Effector memory CD4-positive, alpha-beta T cell (primary cell): Measurements from ENCODE around the gene BTC.
"Not testable (repeated sequence)": the region's sequence is repeated elsewhere in the genome, so short reads cannot be mapped to it uniquely, and the experiment has no call there.

Source experiments
- DNase-seq, 3 donors: peaks; one replicate each; pipeline ENCODE4 v3.0.0-alpha.2; 2020
- H3K27ac ChIP-seq: 2 replicates; pipeline ENCODE4 v1.7.0; 2013; ENCODE audit warnings: mild to moderate bottlenecking, low read length, moderate library complexity; ENCODE audit not compliant: insufficient read depth, poor library complexity, severe bottlenecking
- H3K27me3 ChIP-seq: replicated peaks from 2 replicates; pipeline ENCODE4 v1.7.0; 2013; ENCODE audit warnings: mild to moderate bottlenecking, low read length; ENCODE audit not compliant: insufficient read depth, control insufficient read depth, poor library complexity, severe bottlenecking
- H3K36me3 ChIP-seq: 2 replicates; pipeline ENCODE4 v1.7.0; 2013; ENCODE audit warnings: mild to moderate bottlenecking, low read length, moderate library complexity; ENCODE audit not compliant: control insufficient read depth, insufficient read depth
- H3K4me1 ChIP-seq: 2 replicates; pipeline ENCODE4 v1.7.0; 2013; ENCODE audit warnings: low read length, mild to moderate bottlenecking; ENCODE audit not compliant: control insufficient read depth, insufficient read depth, poor library complexity, severe bottlenecking
- H3K4me3 ChIP-seq: 2 replicates; pipeline ENCODE4 v1.7.0; 2013; ENCODE audit warnings: low read length, low read depth, mild to moderate bottlenecking; ENCODE audit not compliant: insufficient read depth, poor library complexity, severe bottlenecking
- H3K9me3 ChIP-seq: 2 replicates; pipeline ENCODE4 v1.7.0; 2013; ENCODE audit warnings: mild to moderate bottlenecking, low read length, moderate library complexity; ENCODE audit not compliant: control insufficient read depth
- total RNA-seq, 3 donors: gene quantifications; one replicate each; lab custom pipeline; 2026; lab: John Stamatoyannopoulos, UW

BTC gene
- total RNA-seq: 0 reads per million in 3 donors

GRCh38 chr4:74794382-74795010 is at the start of gene BTC:
Gene BTC, minus strand, starts transcription at chr4:74794523. Its CDS starts 198 bp downstream, at chr4:74794325.
- no peak for DNase-seq
- Histone ChIP-seq H3K27ac (no peak within 1 kb of the TSS), H3K36me3 (no peaks in the 10 kb centered on the region), H3K9me3 (no peaks in the 10 kb centered on the region), H3K4me3 (no peak within 1 kb of the TSS), H3K27me3 (peaks cover 7% of the 10 kb centered on the region), H3K4me1 (peaks cover 3% of the 10 kb centered on the region)

GRCh38 chr4:74840936-74841509 is 46.7 kb upstream of the BTC start:
- H3K27me3 ChIP-seq: no peaks in the 10 kb centered on the region
- H3K4me1 ChIP-seq: no peaks in the 10 kb centered on the region
- H3K36me3 ChIP-seq: no peaks in the 10 kb centered on the region
- no peak for DNase-seq
- H3K27ac ChIP-seq: no peak overlapping the region
- no peak overlapping the region for H3K4me3 ChIP-seq
- no peaks in the 10 kb centered on the region for H3K9me3 ChIP-seq

GRCh38 chr4:74838746-74839370 is 44.5 kb upstream of the BTC start:
- H3K36me3 ChIP-seq: no peaks in the 10 kb centered on the region
- H3K4me3 ChIP-seq: no peak overlapping the region
- no peak overlapping the region for H3K27ac ChIP-seq
- H3K4me1 ChIP-seq: no peaks in the 10 kb centered on the region
- H3K9me3 ChIP-seq: no peaks in the 10 kb centered on the region
- no peaks in the 10 kb centered on the region for H3K27me3 ChIP-seq
- no peak for DNase-seq

GRCh38 chr4:74830928-74831327 is 36.6 kb upstream of the BTC start:
- Histone ChIP-seq H3K27me3 (no peaks in the 10 kb centered on the region), H3K9me3 (no peaks in the 10 kb centered on the region), H3K27ac (no peak overlapping the region), H3K4me3 (no peak overlapping the region), H3K4me1 (no peaks in the 10 kb centered on the region), H3K36me3 (no peaks in the 10 kb centered on the region)
- no peak for DNase-seq

- no peaks in the 10 kb centered on the region for H3K4me1 ChIP-seq
- no peak overlapping the region for H3K27ac ChIP-seq
- H3K36me3 ChIP-seq: no peaks in the 10 kb centered on the region
- no peak for DNase-seq
- no peaks in the 10 kb centered on the region for H3K9me3 ChIP-seq
- H3K4me3 ChIP-seq: no peak overlapping the region
- H3K27me3 ChIP-seq: no peaks in the 10 kb centered on the region
Observed at GRCh38 chr4:74823194-74823593, 28.9 kb upstream of the BTC start.

- no peaks in the 10 kb centered on the region for H3K27me3 ChIP-seq
- no peak for DNase-seq
- no peaks in the 10 kb centered on the region for H3K4me1 ChIP-seq
- no peak overlapping the region for H3K4me3 ChIP-seq
- H3K27ac ChIP-seq: no peak overlapping the region
- no peaks in the 10 kb centered on the region for H3K36me3 ChIP-seq
- H3K9me3 ChIP-seq: no peaks in the 10 kb centered on the region
Observed at GRCh38 chr4:74822603-74823002, 28.3 kb upstream of the BTC start.

DNA sequence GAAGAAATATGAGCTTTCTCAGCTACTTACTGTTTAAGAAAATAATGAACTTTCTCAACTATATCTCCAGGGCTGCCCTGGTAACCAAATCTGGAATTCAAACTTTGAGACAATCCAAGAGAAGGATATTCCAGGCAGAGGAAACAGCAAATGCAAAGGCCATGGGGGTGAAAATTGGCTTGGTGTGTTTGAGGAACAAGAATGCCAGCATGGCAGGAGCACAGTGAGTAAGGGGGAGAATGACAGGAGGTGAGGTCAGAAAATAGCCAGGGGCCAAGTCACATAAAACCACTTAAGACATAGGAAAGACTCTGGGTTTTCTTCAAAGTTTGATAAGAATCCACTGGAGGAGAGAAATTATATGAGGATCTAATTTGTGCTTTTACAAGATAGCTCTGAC is 27.2 kb upstream of the BTC start:
- no peak overlapping the region for H3K4me3 ChIP-seq
- H3K27ac ChIP-seq: no peak overlapping the region
- no peak for DNase-seq
- H3K4me1 ChIP-seq: no peaks in the 10 kb centered on the region
- no peaks in the 10 kb centered on the region for H3K9me3 ChIP-seq
- H3K27me3 ChIP-seq: no peaks in the 10 kb centered on the region
- no peaks in the 10 kb centered on the region for H3K36me3 ChIP-seq

GRCh38 chr4:74814052-74814451 is 19.7 kb upstream of the BTC start:
- no peak overlapping the region for H3K27ac ChIP-seq
- DNase-seq: no peak

GRCh38 chr4:74812056-74812455 is 17.7 kb upstream of the BTC start:
- H3K27ac ChIP-seq, H3K4me3 ChIP-seq, H3K36me3 ChIP-seq, H3K4me1 ChIP-seq, H3K9me3 ChIP-seq, H3K27me3 ChIP-seq, DNase-seq: not testable (repeated sequence)

More at GRCh38 chr4:74814052-74814451, 19.7 kb upstream of the BTC start:
- no peaks in the 10 kb centered on the region for H3K9me3 ChIP-seq
- H3K4me1 ChIP-seq: no peaks in the 10 kb centered on the region
- H3K27me3 ChIP-seq: no peaks in the 10 kb centered on the region
- H3K4me3 ChIP-seq: no peak overlapping the region
- no peaks in the 10 kb centered on the region for H3K36me3 ChIP-seq

GRCh38 chr4:74805601-74806000 is 11.3 kb upstream of the BTC start:
- Histone ChIP-seq H3K27ac (no peak overlapping the region), H3K9me3 (no peaks in the 10 kb centered on the region), H3K27me3 (no peaks in the 10 kb centered on the region), H3K4me1 (no peaks in the 10 kb centered on the region), H3K4me3 (no peak overlapping the region), H3K36me3 (no peaks in the 10 kb centered on the region)
- DNase-seq: no peak
